HG03457 (cell line): ENCODE measurements around the gene RAB3C.
A peak's percentile ranks its signal among the peaks of the same experiment; 100 is the strongest.

Source experiments
- ATAC-seq: cut with Tn5 transposase; IDR thresholded peaks from one replicate; pipeline ENCODE4 v1.9.1; 2021; ENCODE audit warnings: moderate number of reproducible peaks; ENCODE audit not compliant: unreplicated experiment

RAB3C gene

DNA sequence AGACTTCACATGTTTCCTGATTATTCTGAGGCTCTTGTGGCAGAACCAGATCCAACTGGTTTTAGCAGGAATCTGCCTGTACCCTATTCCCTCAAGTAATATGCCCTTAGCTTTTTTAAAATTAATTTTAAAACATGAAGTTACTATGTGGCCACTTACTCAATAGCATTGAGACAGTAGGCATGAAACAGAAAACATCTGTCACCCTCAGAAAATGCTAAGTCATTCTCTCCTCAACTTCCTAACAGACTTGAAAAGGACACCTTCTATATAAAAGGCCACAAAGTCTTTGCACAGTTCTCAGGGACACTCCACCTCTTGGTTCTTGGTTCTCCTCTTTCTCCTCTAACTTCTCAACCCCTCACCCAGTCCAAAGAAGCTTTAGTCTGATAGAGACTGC is 277.8 kb downstream of the RAB3C start:
- ATAC-seq: no peak

DNA sequence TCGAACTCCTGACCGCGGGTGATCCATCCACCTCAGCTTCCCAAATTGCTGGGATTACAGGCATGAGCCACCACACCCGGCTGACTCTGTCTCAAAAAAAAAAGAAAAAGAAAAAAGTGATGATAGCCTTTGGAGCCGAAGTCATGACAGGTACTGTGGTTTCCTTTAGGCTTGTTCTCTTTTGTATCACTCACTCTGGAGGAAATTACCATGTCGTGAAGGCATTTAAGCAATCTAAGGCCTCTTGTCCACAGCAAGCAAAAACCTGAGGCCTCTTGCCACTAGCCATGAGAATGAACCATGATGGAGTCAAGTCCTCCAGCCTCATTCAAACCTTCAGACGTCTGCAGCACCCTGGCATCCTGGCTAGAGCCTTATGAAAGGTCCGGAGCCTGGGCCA is 286.1 kb downstream of the RAB3C start:
- no peak for ATAC-seq

DNA sequence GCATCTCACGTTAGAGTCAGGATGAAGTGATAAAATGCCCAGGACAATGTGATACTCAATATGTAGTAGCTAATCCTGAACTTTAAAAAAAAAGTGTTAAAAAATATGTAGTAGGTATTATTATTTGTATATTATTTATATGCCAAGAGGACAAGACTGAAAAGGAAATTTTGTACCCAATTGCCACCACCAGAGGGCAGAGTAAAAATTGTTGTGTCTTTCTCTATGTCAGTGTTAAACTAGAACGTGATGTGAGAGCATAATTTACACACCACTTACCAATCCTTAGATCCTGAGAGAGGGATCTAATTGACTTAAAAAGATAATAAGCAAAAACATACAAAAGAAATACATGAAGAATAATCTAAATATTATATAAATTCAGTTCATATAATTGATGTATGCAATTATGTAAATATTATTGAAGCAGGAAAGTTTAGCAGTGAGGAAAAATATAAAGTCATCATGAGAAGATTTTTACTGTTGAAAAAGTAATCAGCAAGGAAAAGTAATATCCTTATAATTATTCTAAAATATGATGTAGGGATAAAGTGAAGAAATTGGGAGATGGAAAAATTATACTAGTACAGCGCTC is 288.9 kb downstream of the RAB3C start:
- ATAC-seq: no peak

DNA sequence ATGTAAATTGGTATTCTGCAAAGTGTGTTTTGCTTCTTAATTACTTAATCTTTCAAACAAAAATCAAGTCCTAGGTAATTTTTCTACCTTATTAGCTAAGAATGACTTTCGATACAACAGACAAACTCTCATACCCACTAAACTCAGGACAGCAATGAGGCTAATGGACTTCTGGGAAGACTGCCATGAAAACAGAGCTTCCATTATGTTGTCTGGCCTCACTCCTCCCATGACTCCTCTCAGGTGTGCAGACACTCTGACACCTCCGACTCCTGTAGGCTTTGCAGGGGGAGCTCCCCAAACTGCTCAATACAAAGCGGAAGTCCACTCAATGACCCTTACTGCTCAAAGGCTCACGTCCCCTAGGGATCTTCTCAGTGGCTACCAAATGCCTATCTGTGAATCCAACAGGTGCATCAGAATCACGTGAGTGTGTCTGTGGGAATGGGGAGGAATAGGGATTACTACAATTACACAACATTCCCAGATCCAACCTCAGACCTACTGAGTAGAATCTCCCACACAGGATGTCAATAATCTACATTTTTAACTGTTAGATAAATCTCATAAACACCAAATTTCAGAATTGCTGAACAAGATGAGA is 289.9 kb downstream of the RAB3C start:
- ATAC-seq: no peak

DNA sequence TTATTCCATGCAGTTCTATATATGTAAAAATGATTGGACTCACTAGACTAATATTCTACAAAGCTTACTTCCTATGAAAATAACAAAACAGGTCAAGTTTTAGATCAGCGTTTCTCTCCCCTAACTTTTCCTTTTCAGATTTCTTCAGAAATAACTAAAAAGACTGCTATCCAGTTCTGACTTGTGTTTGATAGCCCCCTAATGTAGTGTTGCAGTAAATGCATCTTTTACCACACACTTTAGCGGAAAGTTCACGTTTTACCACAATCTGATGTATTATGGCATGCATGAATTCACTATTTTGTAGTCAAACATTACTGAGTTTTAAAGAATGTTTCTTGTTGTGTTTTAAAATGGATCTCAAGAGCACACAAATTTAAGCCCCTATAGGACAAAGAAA is 292.7 kb downstream of the RAB3C start:
- ATAC-seq: no peak

DNA sequence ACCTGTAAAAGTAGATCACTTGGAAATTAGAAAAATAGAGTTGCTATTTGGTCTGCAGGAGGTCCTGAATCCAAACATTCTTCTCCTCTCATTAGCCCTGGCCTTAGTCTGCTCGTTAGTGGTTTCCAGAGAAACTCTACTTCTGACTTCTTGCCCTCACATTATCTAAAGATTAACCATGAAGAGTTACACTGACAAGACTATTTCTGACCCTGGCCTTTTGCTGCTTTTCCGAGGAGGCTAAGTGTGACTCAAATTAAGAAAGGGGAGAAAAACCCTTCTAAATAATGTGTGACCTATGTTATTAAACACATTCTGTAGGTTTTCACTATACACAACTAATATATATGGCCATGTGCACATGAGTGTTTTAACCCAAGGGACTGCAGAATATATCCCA is 302.4 kb downstream of the RAB3C start:
- ATAC-seq: peak; percentile 77

DNA sequence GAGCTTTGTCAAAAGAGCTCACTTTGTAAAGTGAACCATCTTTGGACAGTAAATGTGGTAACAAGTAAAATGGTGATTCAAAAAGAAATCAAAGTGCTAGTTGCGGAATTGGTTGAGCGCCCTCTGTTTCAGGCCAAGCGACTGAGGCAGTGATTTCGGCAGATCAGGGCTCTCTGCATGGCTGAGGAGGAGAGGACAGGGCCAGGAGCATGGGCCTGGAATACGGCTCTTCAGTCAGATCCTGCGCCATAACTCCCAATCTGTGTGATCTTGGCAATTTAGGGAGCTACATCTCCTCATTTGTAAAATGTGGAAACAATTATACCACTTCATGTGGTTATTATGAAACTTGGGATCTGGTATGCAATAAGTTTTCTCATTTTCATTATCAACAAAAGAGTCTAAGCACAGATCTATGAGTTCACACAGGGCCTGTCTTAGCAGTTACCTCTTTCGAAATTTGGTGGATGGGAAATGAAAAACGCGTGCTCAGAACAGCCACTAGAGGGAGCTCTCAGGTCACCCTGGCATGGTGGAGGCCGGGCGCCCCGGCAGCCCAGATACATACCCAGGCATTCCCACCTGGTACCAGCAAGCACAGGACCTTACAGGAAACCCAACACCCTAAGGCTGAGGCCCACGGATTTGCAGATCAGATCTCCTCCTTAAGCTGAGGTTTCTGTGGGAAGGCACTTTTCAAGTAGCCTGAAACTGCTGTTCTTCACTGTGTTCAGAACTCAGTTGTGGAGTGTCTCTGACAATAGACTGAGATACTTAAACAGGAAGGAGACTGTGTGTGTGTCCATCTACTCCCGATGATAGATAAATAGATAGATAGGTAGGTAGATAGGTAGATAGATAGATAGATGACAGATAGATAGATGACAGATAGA is 303.7 kb downstream of the RAB3C start:
- ATAC-seq: peak; percentile 67

DNA sequence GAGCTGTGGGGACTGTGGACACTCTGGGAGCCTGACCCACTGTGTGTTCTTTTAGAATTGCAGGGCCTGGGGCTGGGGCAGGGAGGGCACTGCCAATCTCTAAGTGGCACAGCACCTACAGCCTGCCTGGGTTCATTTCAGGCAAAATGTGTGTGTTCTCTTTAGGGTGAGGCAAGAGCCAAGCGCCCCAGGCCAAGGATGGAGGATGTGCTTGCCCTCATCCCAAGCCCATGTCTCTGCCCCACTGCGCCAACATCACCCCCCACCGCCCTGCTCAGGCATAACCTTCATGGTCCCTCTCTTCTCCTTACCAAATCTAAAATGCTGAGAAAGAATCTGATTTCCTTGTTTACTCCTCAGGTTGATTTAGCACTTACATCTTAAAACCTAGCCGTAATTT is 304.4 kb downstream of the RAB3C start:
- no peak for ATAC-seq

DNA sequence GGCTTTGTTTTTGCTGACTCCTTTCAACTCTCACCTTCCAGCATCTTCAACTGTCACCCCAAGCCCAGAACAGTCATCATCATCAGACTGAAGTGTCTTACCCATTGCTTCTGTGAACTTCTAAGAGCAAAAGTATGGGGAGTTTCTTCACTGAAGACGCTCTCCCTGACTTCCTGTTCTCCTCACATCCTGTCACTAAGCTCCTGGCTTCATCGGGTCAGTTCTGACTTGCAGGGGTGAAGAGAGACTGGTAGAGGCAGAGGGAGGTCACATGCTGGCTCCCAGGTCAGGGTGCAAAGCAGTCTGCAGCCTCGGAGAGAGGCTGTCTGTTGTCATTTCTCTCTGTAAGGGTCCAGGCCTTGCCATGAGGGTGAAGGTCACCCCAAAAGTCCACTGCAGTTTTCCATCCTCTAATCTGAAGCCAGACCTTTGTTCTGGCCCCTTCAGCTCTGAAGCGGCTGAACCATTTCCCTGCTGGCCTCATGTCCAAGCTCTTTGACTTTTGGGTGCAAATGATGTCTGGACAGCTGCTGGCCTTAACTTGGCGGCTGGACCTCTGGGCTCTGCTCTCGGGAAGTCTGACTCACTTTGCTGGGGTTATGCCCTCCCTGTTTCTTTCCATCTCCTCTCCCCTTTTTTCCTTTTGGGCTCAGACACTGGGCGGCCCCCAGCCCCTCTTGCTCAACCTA is 305.0 kb downstream of the RAB3C start:
- ATAC-seq: no peak

DNA sequence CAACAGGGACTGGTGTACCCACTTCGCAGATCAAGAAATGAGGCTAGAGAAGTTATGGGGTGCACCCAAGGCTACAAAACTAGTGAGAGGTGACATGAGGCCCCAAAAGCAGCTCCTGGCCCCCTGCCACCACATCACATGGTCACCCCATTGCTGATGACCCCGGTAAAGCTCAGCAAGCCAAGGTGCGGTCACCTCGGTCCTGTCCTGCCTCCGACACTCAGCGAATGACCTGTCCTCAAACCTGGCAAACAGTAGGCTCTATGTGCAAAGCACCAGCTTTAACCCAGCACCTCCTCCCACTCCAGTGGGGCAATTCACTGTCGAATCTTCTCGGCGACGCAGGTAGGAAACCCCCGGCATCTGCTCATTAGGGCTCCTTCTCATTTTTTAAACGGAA is 307.4 kb downstream of the RAB3C start:
- ATAC-seq: no peak

DNA sequence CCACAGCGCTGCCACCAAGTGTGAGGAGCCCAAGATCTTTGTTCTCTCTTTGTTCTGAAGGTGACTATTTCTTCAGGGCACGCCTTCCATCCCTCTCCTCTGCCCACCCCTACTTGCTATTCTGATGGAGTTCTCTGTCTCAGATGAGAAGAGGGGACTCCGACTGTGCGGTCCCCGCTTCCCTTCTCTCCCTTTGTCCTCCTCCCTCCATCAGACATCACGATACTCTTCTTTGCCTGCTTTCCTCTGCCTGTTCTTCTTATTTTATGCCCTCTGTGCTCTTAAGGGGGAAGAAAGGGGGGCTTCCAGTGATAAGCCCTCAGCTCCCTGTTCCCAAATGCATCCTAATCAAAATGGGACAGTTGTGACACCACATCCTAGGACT is 307.8 kb downstream of the RAB3C start:
- no peak for ATAC-seq

DNA sequence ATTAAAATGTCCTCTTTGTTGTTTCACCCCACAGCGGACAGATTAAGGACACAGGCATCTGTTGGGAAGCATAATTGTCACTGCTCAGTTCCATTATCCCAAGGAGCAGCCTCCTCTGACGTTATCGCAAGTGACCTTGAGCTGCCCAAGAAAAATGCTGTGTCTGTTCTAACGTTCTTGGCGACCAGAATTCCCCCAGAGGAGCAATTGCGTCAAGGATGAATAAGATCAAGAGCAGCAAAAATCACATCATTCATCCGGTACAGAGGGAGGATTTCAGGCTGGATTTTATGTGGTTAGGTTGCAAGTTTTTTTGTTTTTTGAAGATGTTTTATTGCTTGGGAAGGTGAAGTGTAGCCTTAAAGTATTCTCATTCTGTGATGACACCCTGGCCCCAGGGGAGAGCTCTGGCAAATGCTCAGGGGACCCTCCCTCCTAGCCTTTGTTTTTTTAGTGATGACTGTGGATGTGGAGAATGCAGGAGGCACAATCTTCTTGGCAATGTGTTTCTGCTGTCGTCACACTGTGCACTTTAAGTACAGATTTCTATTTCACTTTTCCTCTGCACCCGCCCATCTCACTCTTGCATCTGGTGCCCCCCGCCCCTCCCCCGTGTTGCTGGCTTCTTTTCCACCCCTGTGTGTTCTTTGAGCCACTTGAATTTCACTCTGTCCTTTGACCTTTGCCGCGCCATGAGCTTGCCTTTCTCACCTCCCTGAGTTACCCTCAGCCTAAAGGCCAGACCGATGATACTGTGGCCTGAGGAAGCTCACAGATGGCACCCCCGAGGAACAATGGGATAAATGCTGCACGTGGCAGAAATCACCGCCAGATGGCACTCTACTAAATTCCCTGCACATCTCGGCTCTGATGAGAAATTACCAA is 308.5 kb downstream of the RAB3C start:
- ATAC-seq: no peak

DNA sequence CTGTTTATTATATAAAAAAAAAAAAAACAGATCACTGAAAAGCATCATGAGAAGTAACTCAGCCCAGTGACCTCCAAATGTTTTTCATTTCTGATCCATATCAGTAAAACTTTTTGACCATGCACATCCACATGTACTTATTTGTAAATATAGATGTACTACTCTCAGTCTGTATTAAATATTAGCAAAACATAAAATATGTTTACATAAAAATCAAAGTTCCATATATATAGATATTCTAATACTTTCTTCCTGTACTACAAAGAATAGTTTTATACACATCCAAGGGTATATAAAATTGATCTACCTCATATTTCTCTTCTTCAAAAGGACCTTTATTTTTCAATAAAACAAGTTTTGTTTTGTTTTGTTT is 309.1 kb downstream of the RAB3C start:
- ATAC-seq: no peak

DNA sequence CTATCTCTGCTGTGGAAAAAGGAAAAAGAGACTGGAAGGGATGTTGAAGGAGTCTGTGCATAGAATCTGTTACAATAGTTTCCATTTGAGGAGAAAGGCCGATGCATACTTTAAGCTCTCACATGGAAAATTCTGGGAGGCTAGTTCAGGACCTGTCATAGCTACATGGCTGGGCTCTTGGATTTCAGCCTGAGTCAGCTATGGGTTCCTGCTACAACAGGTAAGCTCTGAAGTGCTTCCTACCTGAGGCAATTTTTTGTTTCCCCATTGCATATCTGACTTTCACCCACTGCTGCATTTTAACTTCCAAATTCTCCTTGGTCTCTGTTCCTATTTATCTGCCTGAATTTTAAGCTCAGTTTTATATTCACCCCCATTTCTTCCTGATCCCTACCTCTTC is 310.7 kb downstream of the RAB3C start:
- ATAC-seq: no peak

DNA sequence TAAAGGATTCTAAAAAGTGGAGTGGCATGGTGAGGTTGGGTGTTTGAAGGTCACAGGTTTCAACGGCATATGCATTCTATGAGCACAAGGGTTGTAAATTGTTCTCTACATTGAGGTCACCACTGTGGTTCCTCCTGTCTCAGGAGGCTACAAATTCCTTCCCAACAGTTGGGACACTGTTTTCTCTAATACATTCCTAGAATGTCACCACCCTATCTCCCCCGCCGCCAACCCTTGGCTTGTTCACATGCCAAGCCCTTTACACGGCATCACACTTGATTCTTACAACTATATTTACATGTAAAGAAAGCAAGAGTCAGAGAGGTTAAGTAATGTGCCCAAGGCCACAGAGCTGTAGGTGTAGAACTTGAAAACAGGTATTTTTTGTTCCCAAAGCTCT is 315.1 kb downstream of the RAB3C start:
- no peak for ATAC-seq

DNA sequence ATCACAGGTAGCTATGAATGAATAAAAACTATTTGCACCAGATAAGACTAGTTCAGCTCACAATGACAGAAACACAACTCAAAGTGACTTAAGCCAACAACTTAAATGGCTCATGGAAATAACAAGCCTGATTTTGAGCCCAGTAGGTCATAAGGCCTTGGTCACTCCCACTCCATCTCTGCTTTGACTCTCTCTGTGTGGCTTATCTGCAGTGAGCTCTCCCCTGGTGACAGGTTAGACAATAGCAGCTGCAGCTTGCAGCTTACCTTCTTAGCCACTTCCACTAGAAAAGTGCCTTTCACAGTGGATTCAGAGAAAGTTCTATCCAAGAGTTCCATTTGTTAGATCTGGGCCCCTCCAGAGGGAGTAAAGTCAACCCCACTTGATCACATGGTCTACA is 315.7 kb downstream of the RAB3C start:
- ATAC-seq: no peak

DNA sequence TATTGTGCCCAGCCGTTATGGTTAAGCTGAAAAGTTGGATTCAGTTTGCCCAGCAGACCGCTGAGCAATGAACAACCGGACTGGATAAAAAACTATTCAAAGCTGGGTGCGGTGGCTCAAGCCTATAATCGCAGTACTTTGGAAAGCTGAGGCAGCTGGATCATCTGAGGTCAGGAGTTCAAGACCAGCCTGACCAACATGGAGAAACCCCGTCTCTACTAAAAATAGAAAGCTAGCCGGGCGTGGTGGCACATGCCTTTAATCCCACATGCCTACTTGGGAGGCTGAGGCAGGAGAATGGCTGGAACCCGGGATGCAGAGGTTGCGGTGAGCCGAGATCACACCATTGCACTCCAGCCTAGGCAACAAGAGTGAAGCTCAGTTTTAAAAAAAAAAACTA is 318.4 kb downstream of the RAB3C start:
- no peak for ATAC-seq

DNA sequence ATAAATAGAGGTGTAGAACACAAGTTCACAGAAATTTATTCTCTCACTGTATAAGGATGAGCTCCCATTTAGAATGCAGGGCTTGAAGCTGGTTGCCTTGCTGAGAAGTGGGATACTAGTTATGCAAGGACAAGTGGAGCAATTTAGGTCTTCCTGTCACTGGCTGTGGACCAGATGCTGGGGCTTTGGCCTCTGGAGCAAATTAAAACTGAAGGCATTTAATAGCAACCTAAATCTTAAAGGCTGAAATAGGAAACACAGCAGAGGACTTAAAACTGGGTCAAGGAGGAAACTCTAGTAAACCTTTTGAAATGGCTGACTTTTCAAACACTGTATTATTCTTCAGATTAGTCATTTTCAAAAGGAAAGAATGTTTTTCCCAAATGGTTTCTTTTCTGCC is 319.4 kb downstream of the RAB3C start:
- no peak for ATAC-seq

DNA sequence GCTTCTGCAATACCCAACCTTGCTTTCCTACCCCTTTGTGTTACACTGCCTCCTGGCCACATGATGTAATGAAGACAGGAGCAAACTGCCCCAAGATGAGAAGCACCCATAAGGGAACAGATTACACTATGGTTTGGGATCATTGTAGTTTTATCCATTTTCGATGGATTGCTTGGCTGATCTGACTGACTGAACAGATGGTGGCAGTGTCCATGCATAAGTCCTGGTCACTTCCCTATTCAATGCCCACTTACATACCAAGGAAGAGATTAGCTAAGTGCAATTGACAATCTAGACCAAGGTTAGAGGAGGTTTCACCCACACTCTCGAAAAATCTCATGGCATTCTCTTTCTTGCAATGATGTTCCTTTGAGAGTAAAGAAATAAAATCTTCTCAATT is 319.9 kb downstream of the RAB3C start:
- ATAC-seq: no peak

DNA sequence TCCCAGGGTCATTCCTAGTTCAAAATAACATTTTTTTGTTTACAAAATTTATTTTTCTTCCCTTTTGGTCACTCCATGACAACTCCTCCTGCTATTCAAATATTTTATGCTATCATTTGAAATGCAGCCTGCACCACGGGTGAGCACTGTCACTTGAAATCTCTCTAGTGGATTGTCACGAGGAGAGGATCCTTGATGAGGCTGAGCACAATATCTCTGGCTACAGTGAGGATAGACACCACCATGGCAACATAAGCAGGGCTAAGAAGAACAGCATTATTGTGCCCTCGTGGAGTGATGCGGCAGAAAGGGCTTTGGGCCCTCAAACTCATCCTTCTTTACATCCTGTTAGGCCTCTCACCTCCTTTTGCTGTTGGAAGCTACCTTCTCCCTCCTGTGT is 321.9 kb downstream of the RAB3C start:
- no peak for ATAC-seq

DNA sequence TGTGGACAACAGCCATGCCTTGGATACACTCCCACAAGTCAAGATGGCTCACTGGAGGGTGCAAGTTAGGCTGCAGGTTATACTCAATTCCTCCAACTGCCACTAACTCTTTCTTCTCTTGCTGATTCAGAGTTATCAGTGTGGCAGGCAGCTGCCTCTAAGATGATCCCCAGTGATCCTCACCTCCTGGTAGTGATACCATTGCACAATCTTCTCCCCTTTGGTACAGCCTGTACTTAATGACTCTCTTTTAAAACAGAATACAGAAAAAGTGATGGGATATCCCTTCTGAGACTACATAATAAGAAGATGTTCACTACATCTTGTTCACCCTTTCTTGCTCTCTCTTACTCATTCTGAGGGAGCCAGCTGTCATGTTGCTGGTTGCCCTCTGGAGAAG is 323.1 kb downstream of the RAB3C start:
- ATAC-seq: no peak
